ENCODE data around the gene METTL25B.

DNA sequence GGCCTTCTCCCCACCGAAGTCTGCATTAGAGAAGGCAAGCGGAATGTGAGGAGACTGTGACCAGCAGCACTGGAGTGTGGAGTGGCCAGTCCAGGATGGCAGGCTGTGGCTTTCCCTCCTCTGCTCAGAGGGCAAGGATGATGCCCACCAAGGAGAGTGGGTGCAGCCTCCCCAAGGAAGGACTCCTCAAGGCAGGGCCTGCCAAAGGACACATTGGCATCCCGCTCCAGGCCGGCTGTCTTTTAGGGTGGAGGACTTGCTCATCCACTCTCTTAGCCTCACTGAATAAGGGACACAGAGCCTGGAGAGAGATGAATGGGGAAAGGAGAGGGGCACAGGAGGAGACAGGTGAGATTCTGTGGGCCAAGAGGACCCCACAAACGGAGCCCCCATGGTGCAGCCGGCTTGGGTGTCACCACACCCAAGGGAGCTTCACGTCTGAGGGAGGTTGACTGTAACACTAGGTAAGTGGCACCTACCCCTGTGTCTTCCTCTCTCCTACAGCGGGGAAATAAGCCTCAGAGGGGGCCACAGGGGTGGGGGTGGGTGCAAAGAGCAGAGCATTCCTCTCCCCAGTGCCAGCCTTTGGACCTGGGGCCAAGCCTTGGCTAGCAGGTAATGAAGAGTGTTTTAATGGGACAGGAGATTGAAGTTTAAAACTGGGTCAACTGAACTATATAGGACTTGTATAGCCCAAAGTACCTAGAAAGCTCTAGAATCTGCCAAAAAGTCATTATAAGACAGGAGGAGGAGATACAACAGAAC, 46.9 kb upstream of the METTL25B start:
- no peak for TF ChIP-seq CTCF (IDR thresholded peaks at IDR 0.05)
- TF ChIP-seq POLR2A (IDR thresholded peaks at IDR 0.05) = no peak
